ENCODE data around the gene IDUA. TPM values are rescaled to one million over a fixed set of nuclear protein-coding genes. Genes with fewer than 3 reads are reported as not detected.

Gene IDUA
- total and polyA plus RNA-seq, 10 of the 15 experiments (the other 5 are each of a cell fraction or from before 2014, with no cell fraction given) = 0.05 to 7.6 (median 1.4) TPM; not detected in 1

DNA sequence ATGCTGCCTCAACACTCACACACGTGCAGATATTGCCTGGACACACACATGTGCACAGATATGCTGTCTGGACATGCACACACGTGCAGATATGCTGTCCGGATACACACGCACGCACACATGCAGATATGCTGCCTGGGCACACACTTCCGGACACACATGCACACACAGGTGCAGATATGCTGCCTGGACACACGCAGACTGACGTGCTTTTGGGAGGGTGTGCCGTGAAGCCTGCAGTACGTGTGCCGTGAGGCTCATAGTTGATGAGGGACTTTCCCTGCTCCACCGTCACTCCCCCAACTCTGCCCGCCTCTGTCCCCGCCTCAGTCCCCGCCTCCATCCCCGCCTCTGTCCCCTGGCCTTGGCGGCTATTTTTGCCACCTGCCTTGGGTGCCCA, 39.3 kb downstream of the IDUA start:
- Histone ChIP-seq H3K9me3 (replicated peaks; ENCODE audit: control insufficient read depth, insufficient read depth, low read length) (no peaks in the 10 kb centered on the region), H3K27ac (ENCODE audit: control insufficient read depth, insufficient read depth) (no peak overlapping the region), H2AFZ (ENCODE audit: control insufficient read depth, low read depth, low read length) (peak overlapping the region; percentile 80), H3K9ac (ENCODE audit: control insufficient read depth, insufficient read depth, low read length) (no peak overlapping the region), H3K4me3 (no peak overlapping the region), H3K79me2 (ENCODE audit: control insufficient read depth, insufficient read depth, low read length) (no peaks in the 10 kb centered on the region), H3K4me1 (ENCODE audit: control insufficient read depth, insufficient read depth, low read length) (peaks cover 17% of the 10 kb centered on the region), H3K36me3 (ENCODE audit: control insufficient read depth in 2 of 2, insufficient read depth in 2 of 2, low read length in 1 of 2) (no peaks in the 10 kb centered on the region), H3K27me3 (replicated peaks in 1 of 2; ENCODE audit: control insufficient read depth in 2 of 2, insufficient read depth in 2 of 2, low read length in 1 of 2) (no peaks in the 10 kb centered on the region), H4K20me1 (ENCODE audit: control insufficient read depth, insufficient read depth) (no peaks in the 10 kb centered on the region), H3K4me2 (ENCODE audit: control insufficient read depth, insufficient read depth) (peak overlapping the region; percentile 82)
- CTCF ChIA-PET = no interaction called here
- SMC1A ChIA-PET (ENCODE audit: uncharacterized antibody, unreplicated experiment) = no interaction called here
- TF ChIP-seq CHD1 (IDR thresholded peaks at IDR 0.05; ENCODE audit: low read depth, low read length) (no peak), HDGF (IDR thresholded peaks at IDR 0.05) (peak; percentile 94), POU2F2 (IDR thresholded peaks at IDR 0.05; ENCODE audit: borderline replicate concordance, low read depth, low read length) (peak; percentile 49; the same call in 1 of the 3 replicates), NBN (IDR thresholded peaks at IDR 0.05) (0 out of 2 replicates have a peak, but pooled peaks have one; percentile 29), PKNOX1 (IDR thresholded peaks at IDR 0.05) (peak; percentile 80), BHLHE40 (IDR thresholded peaks at IDR 0.05; ENCODE audit: borderline replicate concordance in 1 of 2, low read depth in 2 of 2, low read length in 1 of 2) (peak; percentile 74 to 92; a peak in 3 of 4 replicates), SRF (IDR thresholded peaks at IDR 0.05; ENCODE audit: low read depth in 2 of 2, low read length in 2 of 2) (no peak), DPF2 (IDR thresholded peaks at IDR 0.05) (0 out of 2 replicates have a peak, but pooled peaks have one; percentile 38), POLR2A (IDR thresholded peaks at IDR 0.05; ENCODE audit: low read depth, low read length) (no peak), TCF3 (IDR thresholded peaks at IDR 0.05; ENCODE audit: borderline replicate concordance, insufficient read depth, low read depth, low read length) (0 out of 2 replicates have a peak, but pooled peaks have one; percentile 20), CREM (IDR thresholded peaks at IDR 0.05; ENCODE audit: low read depth) (0 out of 2 replicates have a peak, but pooled peaks have one; percentile 23)
- TF ChIP-seq, protein P1, sequence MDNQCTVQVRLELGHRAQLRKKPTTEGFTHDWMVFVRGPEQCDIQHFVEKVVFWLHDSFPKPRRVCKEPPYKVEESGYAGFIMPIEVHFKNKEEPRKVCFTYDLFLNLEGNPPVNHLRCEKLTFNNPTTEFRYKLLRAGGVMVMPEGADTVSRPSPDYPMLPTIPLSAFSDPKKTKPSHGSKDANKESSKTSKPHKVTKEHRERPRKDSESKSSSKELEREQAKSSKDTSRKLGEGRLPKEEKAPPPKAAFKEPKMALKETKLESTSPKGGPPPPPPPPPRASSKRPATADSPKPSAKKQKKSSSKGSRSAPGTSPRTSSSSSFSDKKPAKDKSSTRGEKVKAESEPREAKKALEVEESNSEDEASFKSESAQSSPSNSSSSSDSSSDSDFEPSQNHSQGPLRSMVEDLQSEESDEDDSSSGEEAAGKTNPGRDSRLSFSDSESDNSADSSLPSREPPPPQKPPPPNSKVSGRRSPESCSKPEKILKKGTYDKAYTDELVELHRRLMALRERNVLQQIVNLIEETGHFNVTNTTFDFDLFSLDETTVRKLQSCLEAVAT (IDR thresholded peaks at IDR 0.05) = 0 out of 2 replicates have a peak, but pooled peaks have one; percentile 18
- TF ChIP-seq, protein P2, sequence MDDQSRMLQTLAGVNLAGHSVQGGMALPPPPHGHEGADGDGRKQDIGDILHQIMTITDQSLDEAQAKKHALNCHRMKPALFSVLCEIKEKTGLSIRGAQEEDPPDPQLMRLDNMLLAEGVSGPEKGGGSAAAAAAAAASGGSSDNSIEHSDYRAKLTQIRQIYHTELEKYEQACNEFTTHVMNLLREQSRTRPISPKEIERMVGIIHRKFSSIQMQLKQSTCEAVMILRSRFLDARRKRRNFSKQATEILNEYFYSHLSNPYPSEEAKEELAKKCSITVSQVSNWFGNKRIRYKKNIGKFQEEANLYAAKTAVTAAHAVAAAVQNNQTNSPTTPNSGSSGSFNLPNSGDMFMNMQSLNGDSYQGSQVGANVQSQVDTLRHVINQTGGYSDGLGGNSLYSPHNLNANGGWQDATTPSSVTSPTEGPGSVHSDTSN (IDR thresholded peaks at IDR 0.05; ENCODE audit: insufficient replicate concordance, low read depth, low read length) = peak; percentile 52
- WGBS (ENCODE audit: insufficient coverage, insufficient replicate concordance, low lambda C conversion rate, missing lambda C conversion rate) = 2% methylated on average over 17 of the region's 17 CpGs
- in situ Hi-C loops (cut with MboI) (no loop called here), intact Hi-C loops (cut with micrococcal nuclease; ENCODE audit: unreplicated experiment) (loop anchor here (5.0 kb wide), 1 partner anchor 336 kb away; no protein-coding TSS in a partner anchor)
- DNase-seq (ENCODE audit: low read depth, low spot score) = peak; percentile 56
- RAD21 ChIA-PET (ENCODE audit: unreplicated experiment) = no interaction called here
- ATAC-seq = peak; percentile 92
- FAIRE-seq = peak; percentile 84
- BruUV-seq (replicated peaks) = no TSS peak
- POLR2A ChIA-PET = no interaction called here

All from GM12878 (cell line).